Measurements from ENCODE around the gene PANX1. TPM values are rescaled to one million over a fixed set of nuclear protein-coding genes. Genes with fewer than 3 reads are reported as not detected.

The PANX1 gene
- total RNA-seq, 1 experiment from 2014 or later = 37.5 TPM

GRCh38 chr11:94144216-94144615, 15.6 kb downstream of the PANX1 start:
- no peak overlapping the region for H3K23ac ChIP-seq (ENCODE audit: insufficient read length, low read depth, low read length)
- H3K27me3 ChIP-seq (ENCODE audit: insufficient read depth, low read length) = no peaks in the 10 kb centered on the region; the same call in 1 of the 2 replicates
- H3K27ac ChIP-seq (ENCODE audit: insufficient read length, low read depth, low read length) = no peak overlapping the region
- H3K18ac ChIP-seq (ENCODE audit: insufficient read length, low read depth, low read length) = no peak overlapping the region
- H4K8ac ChIP-seq (replicated peaks; ENCODE audit: insufficient read length, low read depth, low read length) = no peak overlapping the region
- no peak overlapping the region for H3K4me3 Mint-ChIP-seq
- H2BK12ac ChIP-seq (ENCODE audit: insufficient read length, low read depth, low read length) = no peak overlapping the region
- H3K4me1 ChIP-seq (ENCODE audit: insufficient read depth, low read length) = peaks cover 13% of the 10 kb centered on the region; the same call in 1 of the 2 replicates
- no peaks in the 10 kb centered on the region for H3K9me3 Mint-ChIP-seq
- no peaks in the 10 kb centered on the region for H4K20me1 ChIP-seq (ENCODE audit: control insufficient read depth, insufficient read depth, insufficient read length)
- no peak overlapping the region for H4K5ac ChIP-seq (ENCODE audit: insufficient read length, low read depth, low read length)
- DNase-seq = no peak
- H3K27ac Mint-ChIP-seq = peak overlapping the region in 1 of 3 experiments; percentile 2; a peak in 1 of 7 replicates
- H2AK5ac ChIP-seq (ENCODE audit: insufficient read length, low read length) = no peak overlapping the region
- no peak overlapping the region for H2BK20ac ChIP-seq (ENCODE audit: low read depth, low read length, poor library complexity, severe bottlenecking)
- H3K79me1 ChIP-seq (ENCODE audit: insufficient read depth, low read depth, low read length, poor library complexity, severe bottlenecking) = peaks cover 15% of the 10 kb centered on the region
- no peak overlapping the region for H3K56ac ChIP-seq (ENCODE audit: insufficient read length, low read depth, low read length)
- H3K23me2 ChIP-seq (ENCODE audit: insufficient read length, low read depth, low read length, poor library complexity, severe bottlenecking) = no peaks in the 10 kb centered on the region
- H4K91ac ChIP-seq (ENCODE audit: insufficient read length, low read depth, low read length) = no peak overlapping the region
- H3K79me2 ChIP-seq (ENCODE audit: insufficient read depth, low read length) = peaks cover 64% of the 10 kb centered on the region
- H2BK5ac ChIP-seq (ENCODE audit: insufficient read length, low read length) = no peak overlapping the region
- H3K4ac ChIP-seq (ENCODE audit: low read depth, low read length) = no peak overlapping the region
- H3K36me3 Mint-ChIP-seq (ENCODE audit: insufficient read depth in 1 of 3, low read depth in 3 of 3) = peaks cover 4 to 7% (median 4%) of the 10 kb centered on the region in 3 experiments; a peak in 5 of 7 replicates
- peaks cover 70 to 76% of the 10 kb centered on the region in 2 experiments for H3K4me1 Mint-ChIP-seq
- H3K9ac ChIP-seq (ENCODE audit: extremely low read depth, insufficient read length, low read length) = no peak overlapping the region
- no peak overlapping the region for H2AFZ ChIP-seq (ENCODE audit: low read length)
- H3K4me2 ChIP-seq (ENCODE audit: insufficient read depth, insufficient read length, low read length) = no peak overlapping the region
- H3K27me3 Mint-ChIP-seq (ENCODE audit: low read depth) = no peaks in the 10 kb centered on the region
- no peak overlapping the region for H2BK15ac ChIP-seq (ENCODE audit: low read depth, low read length)
- H3K9me3 ChIP-seq (ENCODE audit: control insufficient read depth, low read depth, low read length) = no peaks in the 10 kb centered on the region
- H3K14ac ChIP-seq (ENCODE audit: insufficient read depth, low read length) = no peak overlapping the region
- H2BK120ac ChIP-seq (ENCODE audit: low read depth, low read length, poor library complexity, severe bottlenecking) = no peak overlapping the region
- no peak overlapping the region for H3T11ph ChIP-seq (ENCODE audit: low read length)
- WGBS (ENCODE audit: extremely low coverage, insufficient read length, low lambda C conversion rate) = no CpG with 5 or more reads among the region's 3 CpGs
- TF ChIP-seq CTCF (conservative IDR thresholded peaks at IDR 0.05) = no peak

Measured in H9 (cell line).